HG03460 (cell line): ENCODE results near the gene HSPA6.
A peak's percentile ranks its signal among the peaks of the same experiment; 100 is the strongest.
"Not testable (repeated sequence)": the region's sequence is repeated elsewhere in the genome, so short reads cannot be mapped to it uniquely, and the experiment has no call there.

Experiments used
- ATAC-seq: cut with Tn5 transposase; IDR thresholded peaks from one replicate; pipeline ENCODE4 v1.9.1; 2021; ENCODE audit not compliant: unreplicated experiment

Gene HSPA6

DNA sequence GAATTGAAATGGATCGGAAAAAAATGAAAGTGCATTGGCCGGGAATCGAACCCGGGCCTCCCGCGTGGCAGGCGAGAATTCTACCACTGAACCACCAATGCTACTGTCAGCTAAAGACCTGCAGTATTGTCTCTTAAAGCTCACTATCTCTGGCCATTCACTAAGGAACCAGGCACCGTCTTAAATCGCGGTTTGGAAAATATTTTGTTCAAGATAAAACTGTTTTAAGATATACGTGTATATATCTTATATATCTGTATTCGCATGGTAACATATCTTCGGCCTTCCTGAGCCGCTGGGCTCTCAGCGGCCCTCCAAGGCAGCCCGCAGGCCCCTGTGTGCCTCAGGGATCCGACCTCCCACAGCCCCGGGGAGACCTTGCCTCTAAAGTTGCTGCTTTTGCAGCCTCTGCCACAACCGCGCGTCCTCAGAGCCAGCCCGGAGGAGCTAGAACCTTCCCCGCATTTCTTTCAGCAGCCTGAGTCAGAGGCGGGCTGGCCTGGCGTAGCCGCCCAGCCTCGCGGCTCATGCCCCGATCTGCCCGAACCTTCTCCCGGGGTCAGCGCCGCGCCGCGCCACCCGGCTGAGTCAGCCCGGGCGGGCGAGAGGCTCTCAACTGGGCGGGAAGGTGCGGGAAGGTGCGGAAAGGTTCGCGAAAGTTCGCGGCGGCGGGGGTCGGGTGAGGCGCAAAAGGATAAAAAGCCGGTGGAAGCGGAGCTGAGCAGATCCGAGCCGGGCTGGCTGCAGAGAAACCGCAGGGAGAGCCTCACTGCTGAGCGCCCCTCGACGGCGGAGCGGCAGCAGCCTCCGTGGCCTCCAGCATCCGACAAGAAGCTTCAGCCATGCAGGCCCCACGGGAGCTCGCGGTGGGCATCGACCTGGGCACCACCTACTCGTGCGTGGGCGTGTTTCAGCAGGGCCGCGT lies at the start of gene HSPA6:
Gene HSPA6 (plus strand): TSS at position 724 of the 925 bp plus-strand sequence. CDS start 119 bp downstream, at position 843.
- ATAC-seq, result peak; percentile 59

GRCh38 chr1:161477711-161478110 lies 46.6 kb upstream of the HSPA6 start:
- ATAC-seq, result not testable (repeated sequence)

DNA sequence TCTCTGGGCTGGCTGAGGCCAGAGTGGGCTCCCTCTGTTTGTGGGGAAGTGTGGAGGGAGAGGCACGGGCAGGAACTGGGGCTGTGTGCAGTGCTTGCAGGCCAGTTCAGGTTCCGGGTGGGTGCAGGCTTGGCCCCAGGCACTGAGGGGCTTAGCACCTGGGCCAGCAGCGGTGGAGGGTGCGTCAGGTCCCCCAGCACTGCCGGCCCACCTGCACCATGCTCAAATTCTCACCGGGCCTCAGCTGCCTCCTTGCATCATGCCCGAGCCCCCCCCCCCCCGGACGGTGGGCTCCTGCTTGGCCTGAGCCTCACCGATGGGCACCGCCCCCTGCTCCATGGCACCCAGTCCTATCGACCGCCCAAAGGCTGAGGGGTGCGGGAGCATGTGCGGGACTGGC lies 45.4 kb upstream of the HSPA6 start:
- ATAC-seq, result no peak

GRCh38 chr1:161480381-161481035 lies 43.8 kb upstream of the HSPA6 start:
- no peak for ATAC-seq

GRCh38 chr1:161481624-161482392 lies 42.5 kb upstream of the HSPA6 start:
- no peak for ATAC-seq

- ATAC-seq, result no peak
These were observed 41.7 kb upstream of the HSPA6 start for GRCh38 chr1:161482610-161483009.

- ATAC-seq, result no peak
These were observed 41.0 kb upstream of the HSPA6 start for GRCh38 chr1:161483361-161483760.

GRCh38 chr1:161484613-161485012 lies 39.7 kb upstream of the HSPA6 start:
- ATAC-seq, result no peak

- ATAC-seq, result no peak
These were observed 37.3 kb upstream of the HSPA6 start for GRCh38 chr1:161486806-161487741.

DNA sequence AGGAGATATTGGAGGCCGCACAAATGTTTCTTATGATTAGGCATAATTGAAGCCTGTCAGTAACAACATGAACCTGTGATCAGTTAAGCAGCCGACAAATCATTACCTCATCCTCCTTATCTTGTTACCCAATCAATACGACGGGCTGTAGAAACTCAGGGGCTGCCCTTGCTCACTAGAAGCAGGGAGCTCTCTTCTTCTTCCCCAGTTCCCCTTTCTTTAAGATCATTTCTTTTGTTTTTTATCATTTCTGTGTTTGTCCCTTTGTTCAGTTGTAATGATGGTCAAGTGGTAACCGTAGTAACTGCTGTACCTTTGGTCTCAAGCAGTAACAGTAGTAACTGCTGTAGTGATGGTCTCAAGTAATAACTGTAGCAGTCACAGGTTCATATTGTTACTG lies 32.9 kb upstream of the HSPA6 start:
- ATAC-seq, result no peak

GRCh38 chr1:161492827-161493226 lies 31.5 kb upstream of the HSPA6 start:
- no peak for ATAC-seq

GRCh38 chr1:161494091-161494735 lies 30.1 kb upstream of the HSPA6 start:
- no peak for ATAC-seq

- ATAC-seq, result no peak
These were observed 28.9 kb upstream of the HSPA6 start for GRCh38 chr1:161495490-161495889.

DNA sequence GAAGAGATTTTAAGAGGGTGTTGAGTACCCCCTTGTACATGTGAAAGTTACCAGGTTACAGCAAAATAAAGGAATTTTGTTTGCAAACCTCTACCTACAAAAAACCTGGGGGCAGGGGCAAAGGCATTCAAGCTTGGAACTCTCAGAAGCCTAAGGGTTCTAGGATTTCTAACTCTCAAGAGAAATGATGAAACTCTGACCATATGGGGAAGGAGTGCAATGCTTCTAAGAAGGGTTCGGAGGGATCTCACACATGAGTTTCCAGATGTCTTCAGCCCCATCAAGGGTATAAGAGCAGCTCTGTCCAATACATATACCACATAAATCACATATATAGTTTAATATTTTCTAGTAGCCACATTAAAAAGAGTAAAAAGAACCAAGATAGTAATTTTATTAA lies 26.4 kb upstream of the HSPA6 start:
- ATAC-seq, result no peak

DNA sequence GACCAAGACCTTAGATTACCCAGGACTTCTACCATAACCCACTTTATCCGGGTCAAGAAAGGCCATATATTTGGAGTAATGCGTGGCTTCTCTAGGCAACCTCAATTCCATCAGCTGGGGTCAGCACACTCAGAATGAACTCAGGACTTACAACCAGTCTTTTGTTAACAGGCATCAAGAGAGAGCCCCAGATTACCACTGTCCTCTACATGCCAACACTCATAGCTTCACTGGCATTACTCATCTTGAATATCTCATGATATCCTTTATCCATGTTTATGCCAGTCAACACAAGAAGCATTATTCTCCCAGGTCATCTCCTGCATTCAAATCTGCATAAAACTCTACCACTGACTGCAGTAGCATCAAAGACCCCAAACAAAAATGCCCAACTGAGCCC lies 25.7 kb upstream of the HSPA6 start:
- ATAC-seq, result no peak

GRCh38 chr1:161499099-161500039 lies 25.0 kb upstream of the HSPA6 start:
- no peak for ATAC-seq

GRCh38 chr1:161501234-161501633 lies 23.1 kb upstream of the HSPA6 start:
- no peak for ATAC-seq

DNA sequence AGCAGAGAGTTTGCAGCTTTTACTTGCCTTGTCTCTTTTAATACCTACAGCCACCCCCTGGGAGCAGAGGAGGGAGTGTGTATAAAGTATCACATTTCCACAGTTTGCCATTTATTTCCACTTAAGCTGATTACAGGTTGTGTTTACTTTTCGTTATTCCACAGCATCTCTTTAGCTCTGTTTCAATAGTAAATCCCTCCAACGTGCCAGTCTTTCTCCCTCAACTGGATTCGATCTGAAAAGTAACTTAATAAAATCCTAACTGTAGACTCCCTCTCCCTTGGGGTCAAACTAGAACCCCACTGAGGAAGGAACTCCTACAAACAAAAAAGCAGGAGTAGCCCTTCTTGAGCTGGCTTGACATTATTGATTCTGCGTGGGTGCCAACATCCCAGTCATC lies 22.2 kb upstream of the HSPA6 start:
- no peak for ATAC-seq
